ENCODE data around the gene TMC6.
A peak's percentile ranks its signal among the peaks of the same experiment; 100 is the strongest.

The TMC6 gene

DNA sequence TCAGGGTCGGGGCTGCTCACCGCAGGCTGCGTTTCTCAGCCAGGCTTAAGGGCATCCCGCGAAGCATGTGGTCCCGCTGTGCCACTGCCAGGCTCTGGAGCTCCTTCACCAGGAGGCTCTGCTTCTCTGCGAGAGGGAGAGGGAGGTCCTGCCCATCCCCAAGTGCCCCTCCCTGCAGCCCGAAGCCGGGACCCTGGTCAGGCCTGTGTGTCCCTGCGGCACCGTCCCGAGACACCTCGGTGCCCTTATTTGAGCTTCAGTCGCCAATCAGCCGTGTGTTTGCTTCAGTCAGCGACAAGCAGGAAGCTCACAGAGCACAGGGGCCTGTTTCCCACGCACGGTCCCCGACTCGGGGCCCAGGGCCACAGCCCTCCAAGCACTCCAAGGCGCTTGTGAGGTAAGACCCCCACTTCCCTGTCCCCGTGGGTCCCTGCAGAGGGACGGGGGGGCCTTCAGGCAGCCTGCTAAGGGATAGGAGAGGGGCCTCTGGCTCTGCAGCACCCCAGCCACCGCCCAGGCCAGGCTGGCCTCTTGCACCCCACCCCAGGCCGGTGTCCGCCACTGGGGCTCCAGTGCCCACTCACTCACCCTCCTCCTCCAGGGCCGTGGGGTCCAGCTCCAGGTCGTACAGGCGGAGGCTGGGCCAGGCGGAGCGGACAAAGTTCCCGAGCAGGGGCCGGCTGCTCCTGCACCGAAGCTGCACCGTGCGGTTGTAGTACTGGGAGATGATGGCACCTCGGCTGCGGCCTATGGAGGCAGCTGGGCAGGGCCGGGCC lies 3.2 kb downstream of the TMC6 start:
- H2BK5ac ChIP-seq (ENCODE audit: low read depth, low read length, poor library complexity, severe bottlenecking) = no peak overlapping the region
- H3K4ac ChIP-seq (ENCODE audit: low read depth in 1 of 2, low read length in 2 of 2) = no peak overlapping the region
- no peak overlapping the region for H2BK12ac ChIP-seq (ENCODE audit: low read length in 2 of 2)
- peaks cover 0 to 38% of the 10 kb centered on the region in 2 experiments for H3K27me3 ChIP-seq (ENCODE audit: control insufficient read depth in 1 of 2, insufficient read depth in 1 of 2, low read length in 2 of 2)
- H2BK15ac ChIP-seq (ENCODE audit: low read depth, poor library complexity, severe bottlenecking) = no peak overlapping the region
- no peak overlapping the region for H2AFZ ChIP-seq (ENCODE audit: low read depth, low read length)
- H4K91ac ChIP-seq (ENCODE audit: low read length) = no peak overlapping the region
- H3K23ac ChIP-seq (ENCODE audit: low read length in 2 of 2) = no peak overlapping the region
- 92% methylated on average over 36 of the region's 39 CpGs for WGBS
- peaks cover 29% of the 10 kb centered on the region for H3K79me1 ChIP-seq (replicated peaks; ENCODE audit: low read length, poor library complexity, severe bottlenecking)
- no peak overlapping the region for H2BK120ac ChIP-seq (ENCODE audit: low read depth, low read length)
- no peak overlapping the region for H3K27ac ChIP-seq (ENCODE audit: low read length, poor library complexity, severe bottlenecking)
- H3K9ac ChIP-seq (ENCODE audit: low read length) = no peak overlapping the region
- H3K4me2 ChIP-seq (ENCODE audit: low read length, poor library complexity, severe bottlenecking) = no peak overlapping the region
- H3K18ac ChIP-seq (ENCODE audit: low read depth in 1 of 2, low read length in 2 of 2) = no peak overlapping the region
- no peak overlapping the region for H3K14ac ChIP-seq (ENCODE audit: low read length in 2 of 2)
- H3K36me3 ChIP-seq (ENCODE audit: control insufficient read depth in 1 of 2, insufficient read depth in 2 of 2, low read depth in 1 of 2, low read length in 2 of 2) = peaks cover 0 to 61% of the 10 kb centered on the region in 2 experiments
- DNase-seq = no peak
- H2AK5ac ChIP-seq (ENCODE audit: low read length, severe bottlenecking) = no peak overlapping the region
- H3K4me3 ChIP-seq (ENCODE audit: insufficient read depth in 1 of 2, low read depth in 1 of 2, low read length in 2 of 2) = no peak overlapping the region
- H3K4me1 ChIP-seq (ENCODE audit: control insufficient read depth, insufficient read depth, low read depth, low read length) = peaks cover 39% of the 10 kb centered on the region
- H4K8ac ChIP-seq (ENCODE audit: low read length) = no peak overlapping the region
- no peaks in the 10 kb centered on the region for H3K9me3 ChIP-seq (ENCODE audit: control insufficient read depth, low read length)

DNA sequence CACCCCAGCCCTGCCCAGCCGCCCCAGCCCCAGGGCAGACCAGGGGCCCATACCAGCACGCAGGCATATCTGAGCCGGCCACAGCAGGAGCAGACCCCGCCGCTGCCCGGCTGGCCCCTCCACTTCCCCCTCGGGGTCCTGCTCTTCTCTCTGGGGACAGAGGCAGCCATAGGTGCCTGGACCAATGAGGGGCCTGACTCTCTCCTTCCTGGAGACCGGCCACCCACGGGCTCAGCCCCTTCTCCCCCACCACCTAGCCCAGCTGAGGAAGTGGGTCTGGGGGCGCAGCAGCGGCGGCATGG lies 3.8 kb downstream of the TMC6 start:
- no peak overlapping the region for H2BK5ac ChIP-seq (ENCODE audit: low read depth, low read length, poor library complexity, severe bottlenecking)
- no peak overlapping the region for H2BK12ac ChIP-seq (ENCODE audit: low read length in 2 of 2)
- H3K27me3 ChIP-seq (ENCODE audit: control insufficient read depth in 1 of 2, insufficient read depth in 1 of 2, low read length in 2 of 2) = peaks cover 0 to 32% of the 10 kb centered on the region in 2 experiments
- WGBS = 93% methylated on average over 12 of the region's 12 CpGs
- no peak overlapping the region for H3K9ac ChIP-seq (ENCODE audit: low read length)
- no peak overlapping the region for H3K14ac ChIP-seq (ENCODE audit: low read length in 2 of 2)
- H2AK5ac ChIP-seq (ENCODE audit: low read length, severe bottlenecking) = no peak overlapping the region
- no peaks in the 10 kb centered on the region for H3K9me3 ChIP-seq (ENCODE audit: control insufficient read depth, low read length)
- H3K36me3 ChIP-seq (ENCODE audit: control insufficient read depth in 1 of 2, insufficient read depth in 2 of 2, low read depth in 1 of 2, low read length in 2 of 2) = peaks cover 0 to 62% of the 10 kb centered on the region in 2 experiments
- no peak overlapping the region for H4K8ac ChIP-seq (ENCODE audit: low read length)
- no peak overlapping the region for H3K4me2 ChIP-seq (ENCODE audit: low read length, poor library complexity, severe bottlenecking)
- no peak overlapping the region for H2BK15ac ChIP-seq (ENCODE audit: low read depth, poor library complexity, severe bottlenecking)
- H3K79me1 ChIP-seq (replicated peaks; ENCODE audit: low read length, poor library complexity, severe bottlenecking) = peaks cover 29% of the 10 kb centered on the region
- H4K91ac ChIP-seq (ENCODE audit: low read length) = no peak overlapping the region
- H3K4me1 ChIP-seq (ENCODE audit: control insufficient read depth, insufficient read depth, low read depth, low read length) = peaks cover 36% of the 10 kb centered on the region
- no peak overlapping the region for H3K18ac ChIP-seq (ENCODE audit: low read depth in 1 of 2, low read length in 2 of 2)
- DNase-seq = no peak
- H2BK120ac ChIP-seq (ENCODE audit: low read depth, low read length) = no peak overlapping the region
- H2AFZ ChIP-seq (ENCODE audit: low read depth, low read length) = no peak overlapping the region
- no peak overlapping the region for H3K4me3 ChIP-seq (ENCODE audit: insufficient read depth in 1 of 2, low read depth in 1 of 2, low read length in 2 of 2)
- no peak overlapping the region for H3K23ac ChIP-seq (ENCODE audit: low read length in 2 of 2)
- H3K27ac ChIP-seq (ENCODE audit: low read length, poor library complexity, severe bottlenecking) = no peak overlapping the region
- H3K4ac ChIP-seq (ENCODE audit: low read depth in 1 of 2, low read length in 2 of 2) = no peak overlapping the region

DNA sequence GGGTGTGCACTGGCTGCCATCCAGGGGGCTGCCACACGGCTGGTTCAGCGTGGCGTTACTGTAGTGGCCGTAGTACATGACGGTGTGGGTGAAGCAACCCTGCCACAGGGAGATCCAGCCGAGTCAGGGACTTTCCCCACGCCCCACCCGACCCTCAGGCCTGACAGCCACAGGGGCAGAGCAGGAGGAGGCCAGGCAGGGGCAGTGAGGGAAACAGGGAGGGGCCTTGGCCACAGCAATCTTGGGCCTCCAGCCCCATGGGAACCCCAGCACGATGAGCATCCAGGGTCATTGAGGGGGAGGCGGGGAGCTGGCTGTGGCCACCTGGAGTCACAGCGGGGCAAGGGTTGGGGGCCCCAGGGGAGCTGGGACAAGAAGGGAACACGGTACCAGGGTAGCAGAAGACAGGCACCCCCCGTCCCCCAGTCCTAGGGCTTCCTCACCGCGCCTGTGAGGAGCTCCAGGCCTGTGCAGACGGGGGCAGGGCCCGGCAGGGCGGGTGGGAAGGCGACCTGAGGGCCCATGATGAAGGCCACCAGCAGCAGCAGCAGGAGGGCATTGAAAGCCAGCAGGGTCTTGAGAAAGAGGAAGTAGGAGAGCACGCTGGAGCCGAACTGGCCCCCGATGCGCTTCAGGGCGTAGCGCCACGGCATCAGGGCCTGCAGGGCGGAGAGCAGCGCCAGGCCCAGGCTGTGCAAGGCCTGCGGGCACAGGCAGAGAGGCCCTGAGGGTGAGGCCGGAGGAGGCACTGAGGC lies 4.3 kb downstream of the TMC6 start:
- Histone ChIP-seq H4K8ac (ENCODE audit: low read length) (no peak overlapping the region), H4K91ac (ENCODE audit: low read length) (no peak overlapping the region), H3K36me3 (ENCODE audit: control insufficient read depth in 1 of 2, insufficient read depth in 2 of 2, low read depth in 1 of 2, low read length in 2 of 2) (peaks cover 0 to 65% of the 10 kb centered on the region in 2 experiments), H3K9ac (ENCODE audit: low read length) (no peak overlapping the region), H2AFZ (ENCODE audit: low read depth, low read length) (no peak overlapping the region), H3K4me2 (ENCODE audit: low read length, poor library complexity, severe bottlenecking) (no peak overlapping the region), H3K23ac (ENCODE audit: low read length in 2 of 2) (no peak overlapping the region), H3K79me1 (replicated peaks; ENCODE audit: low read length, poor library complexity, severe bottlenecking) (peaks cover 29% of the 10 kb centered on the region), H3K4me1 (ENCODE audit: control insufficient read depth, insufficient read depth, low read depth, low read length) (peaks cover 31% of the 10 kb centered on the region), H2AK5ac (ENCODE audit: low read length, severe bottlenecking) (no peak overlapping the region), H3K4me3 (ENCODE audit: insufficient read depth in 1 of 2, low read depth in 1 of 2, low read length in 2 of 2) (peak overlapping the region in 1 of 2 experiments; percentile 4), H2BK120ac (ENCODE audit: low read depth, low read length) (no peak overlapping the region), H2BK15ac (ENCODE audit: low read depth, poor library complexity, severe bottlenecking) (no peak overlapping the region), H3K18ac (ENCODE audit: low read depth in 1 of 2, low read length in 2 of 2) (no peak overlapping the region), H3K9me3 (ENCODE audit: control insufficient read depth, low read length) (no peaks in the 10 kb centered on the region), H3K4ac (ENCODE audit: low read depth in 1 of 2, low read length in 2 of 2) (no peak overlapping the region), H2BK12ac (ENCODE audit: low read length in 2 of 2) (no peak overlapping the region), H3K27ac (ENCODE audit: low read length, poor library complexity, severe bottlenecking) (no peak overlapping the region), H3K14ac (ENCODE audit: low read length in 2 of 2) (no peak overlapping the region), H3K27me3 (ENCODE audit: control insufficient read depth in 1 of 2, insufficient read depth in 1 of 2, low read length in 2 of 2) (peaks cover 0 to 27% of the 10 kb centered on the region in 2 experiments), H2BK5ac (ENCODE audit: low read depth, low read length, poor library complexity, severe bottlenecking) (no peak overlapping the region)
- 97% methylated on average over 30 of the region's 30 CpGs for WGBS
- DNase-seq = no peak

DNA sequence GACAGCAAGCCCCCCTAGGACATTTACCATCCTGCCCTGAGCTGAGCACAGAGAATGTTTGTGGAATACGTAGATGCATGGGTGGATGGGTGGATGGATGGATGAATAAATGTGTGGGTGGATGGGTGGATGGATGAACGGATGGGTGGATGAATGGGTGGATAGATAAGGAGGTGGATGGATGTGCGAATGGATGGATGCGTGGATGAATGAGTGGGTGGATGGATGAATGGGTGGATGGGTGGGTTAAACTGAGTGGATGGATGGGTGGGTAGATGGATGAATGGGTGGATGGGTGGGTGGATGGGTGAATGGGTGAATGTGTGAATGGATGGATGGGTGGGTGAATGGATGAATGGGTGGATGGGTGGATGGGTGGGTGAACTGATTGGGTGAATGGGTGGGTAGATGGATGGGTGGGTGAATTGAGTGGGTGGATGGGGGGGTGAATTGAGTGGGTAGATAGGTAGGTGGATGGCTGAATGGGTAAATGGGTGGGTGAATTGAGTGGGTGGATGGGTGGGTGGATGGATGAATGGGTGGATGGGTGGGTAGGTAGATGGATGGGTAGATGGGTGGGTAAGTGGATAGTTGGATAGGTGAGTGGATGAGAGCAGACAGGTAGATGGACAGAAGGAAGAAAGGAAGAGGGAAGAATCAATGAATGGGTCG lies 5.2 kb downstream of the TMC6 start:
- no peak overlapping the region for H2BK12ac ChIP-seq (ENCODE audit: low read length in 2 of 2)
- no peak overlapping the region for H2AK5ac ChIP-seq (ENCODE audit: low read length, severe bottlenecking)
- no peak overlapping the region for H2BK120ac ChIP-seq (ENCODE audit: low read depth, low read length)
- no peak overlapping the region for H3K14ac ChIP-seq (ENCODE audit: low read length in 2 of 2)
- H3K4ac ChIP-seq (ENCODE audit: low read depth in 1 of 2, low read length in 2 of 2) = no peak overlapping the region
- H3K79me1 ChIP-seq (replicated peaks; ENCODE audit: low read length, poor library complexity, severe bottlenecking) = peaks cover 31% of the 10 kb centered on the region
- no peak overlapping the region for H2AFZ ChIP-seq (ENCODE audit: low read depth, low read length)
- H3K9ac ChIP-seq (ENCODE audit: low read length) = no peak overlapping the region
- H3K4me2 ChIP-seq (ENCODE audit: low read length, poor library complexity, severe bottlenecking) = no peak overlapping the region
- H3K9me3 ChIP-seq (ENCODE audit: control insufficient read depth, low read length) = no peaks in the 10 kb centered on the region
- no peak overlapping the region for H4K8ac ChIP-seq (ENCODE audit: low read length)
- H3K18ac ChIP-seq (ENCODE audit: low read depth in 1 of 2, low read length in 2 of 2) = no peak overlapping the region
- H3K36me3 ChIP-seq (ENCODE audit: control insufficient read depth in 1 of 2, insufficient read depth in 2 of 2, low read depth in 1 of 2, low read length in 2 of 2) = peaks cover 0 to 73% of the 10 kb centered on the region in 2 experiments
- no peak for DNase-seq
- no peak overlapping the region for H3K23ac ChIP-seq (ENCODE audit: low read length in 2 of 2)
- no peak overlapping the region for H2BK5ac ChIP-seq (ENCODE audit: low read depth, low read length, poor library complexity, severe bottlenecking)
- H3K27me3 ChIP-seq (ENCODE audit: control insufficient read depth in 1 of 2, insufficient read depth in 1 of 2, low read length in 2 of 2) = peaks cover 0 to 20% of the 10 kb centered on the region in 2 experiments
- no peak overlapping the region for H2BK15ac ChIP-seq (ENCODE audit: low read depth, poor library complexity, severe bottlenecking)
- no peak overlapping the region for H3K27ac ChIP-seq (ENCODE audit: low read length, poor library complexity, severe bottlenecking)
- WGBS = 96% methylated on average over 5 of the region's 5 CpGs
- H3K4me3 ChIP-seq (ENCODE audit: insufficient read depth in 1 of 2, low read depth in 1 of 2, low read length in 2 of 2) = no peak overlapping the region
- peaks cover 28% of the 10 kb centered on the region for H3K4me1 ChIP-seq (ENCODE audit: control insufficient read depth, insufficient read depth, low read depth, low read length)
- H4K91ac ChIP-seq (ENCODE audit: low read length) = no peak overlapping the region
